Neutrophil (primary cell): ENCODE results near the gene NSMCE1.
"Not testable (repeated sequence)": the region's sequence is repeated elsewhere in the genome, so short reads cannot be mapped to it uniquely, and the experiment has no call there.

Experiments used
- H3K27ac ChIP-seq: fragments of 200-600 bp; sonication (generic); 2 replicates; pipeline ENCODE4 v1.5.1; 2016; ENCODE audit warnings: mild to moderate bottlenecking, moderate library complexity
- H3K27me3 ChIP-seq: fragments of 200-600 bp; sonication (generic); 2 replicates; pipeline ENCODE4 v1.6.0; 2016; ENCODE audit warnings: mild to moderate bottlenecking
- H3K36me3 ChIP-seq: fragments of 200-600 bp; sonication (generic); 2 replicates; pipeline ENCODE4 v1.5.1; 2017
- H3K4me1 ChIP-seq, 2 experiments: fragments of 200-600 bp in 1 of 2; sonication (generic) in 1 of 2; 1 replicate in 1 of 2; 2 replicates in 1 of 2; pipeline versions ENCODE4 v1.5.1 to v1.6.1; 2013 to 2016; ENCODE audit warnings: low read depth in 1 of 2, low read length in 1 of 2, mild to moderate bottlenecking in 1 of 2, moderate library complexity in 1 of 2; ENCODE audit not compliant: control insufficient read depth in 1 of 2, insufficient read depth in 1 of 2
- H3K4me3 ChIP-seq, 2 experiments: fragments of 200-600 bp in 1 of 2; sonication (generic) in 1 of 2; 1 replicate in 1 of 2; 2 replicates in 1 of 2; pipeline ENCODE4 v1.5.1; 2013 to 2016; ENCODE audit warnings: low read depth in 1 of 2, low read length in 1 of 2, mild to moderate bottlenecking in 1 of 2, moderate library complexity in 1 of 2
- H3K9me3 ChIP-seq: fragments of 200-600 bp; sonication (generic); 2 replicates; pipeline ENCODE4 v1.5.1; 2016
- CTCF ChIP-seq: fragments of 200-600 bp; sonication (generic); IDR thresholded peaks from 2 replicates; pipeline ENCODE4 v1.5.1; 2016; ENCODE audit warnings: antibody characterized with exemption

The NSMCE1 gene

GRCh38 chr16:27281243-27281642, 12.7 kb upstream of the NSMCE1 start:
- H3K27ac ChIP-seq = no peak overlapping the region
- H3K36me3 ChIP-seq = no peaks in the 10 kb centered on the region
- no peak for TF ChIP-seq CTCF
- H3K27me3 ChIP-seq = no peaks in the 10 kb centered on the region
- no peak overlapping the region for H3K4me3 ChIP-seq
- H3K9me3 ChIP-seq = no peaks in the 10 kb centered on the region
- peaks cover 18 to 24% of the 10 kb centered on the region in 2 experiments for H3K4me1 ChIP-seq

- peak overlapping the region in 1 of 2 experiments; percentile 1 for H3K4me3 ChIP-seq
- no peaks in the 10 kb centered on the region for H3K27me3 ChIP-seq
- TF ChIP-seq CTCF = no peak
- no peaks in the 10 kb centered on the region for H3K36me3 ChIP-seq
- peaks cover 25 to 28% of the 10 kb centered on the region in 2 experiments for H3K4me1 ChIP-seq
- no peaks in the 10 kb centered on the region for H3K9me3 ChIP-seq
- H3K27ac ChIP-seq = peak overlapping the region; percentile 44
Observed at GRCh38 chr16:27275394-27275793, 6.8 kb upstream of the NSMCE1 start.

- not testable (repeated sequence) for H3K36me3 ChIP-seq, H3K27me3 ChIP-seq, H3K9me3 ChIP-seq, H3K4me3 ChIP-seq, H3K27ac ChIP-seq
- peaks cover 26 to 29% of the 10 kb centered on the region in 2 experiments for H3K4me1 ChIP-seq
Observed at GRCh38 chr16:27274424-27274874, 5.9 kb upstream of the NSMCE1 start.

- no peak overlapping the region for H3K4me3 ChIP-seq
- no peaks in the 10 kb centered on the region for H3K27me3 ChIP-seq
- no peak overlapping the region for H3K27ac ChIP-seq
- no peak for TF ChIP-seq CTCF
- H3K9me3 ChIP-seq = no peaks in the 10 kb centered on the region
- H3K4me1 ChIP-seq = peaks cover 32 to 35% of the 10 kb centered on the region in 2 experiments
- no peaks in the 10 kb centered on the region for H3K36me3 ChIP-seq
Observed at GRCh38 chr16:27273670-27274423, 5.3 kb upstream of the NSMCE1 start.

- no peaks in the 10 kb centered on the region for H3K9me3 ChIP-seq
- peaks cover 35 to 37% of the 10 kb centered on the region in 2 experiments for H3K4me1 ChIP-seq
- TF ChIP-seq CTCF = no peak
- H3K27ac ChIP-seq = no peak overlapping the region
- H3K27me3 ChIP-seq = no peaks in the 10 kb centered on the region
- no peaks in the 10 kb centered on the region for H3K36me3 ChIP-seq
- no peak overlapping the region for H3K4me3 ChIP-seq
Observed at GRCh38 chr16:27273330-27273669, 4.7 kb upstream of the NSMCE1 start.

GRCh38 chr16:27272697-27273096, 4.1 kb upstream of the NSMCE1 start:
- H3K4me3 ChIP-seq, H3K9me3 ChIP-seq, H3K27me3 ChIP-seq, H3K27ac ChIP-seq, H3K36me3 ChIP-seq: not testable (repeated sequence)
- peaks cover 41 to 42% of the 10 kb centered on the region in 2 experiments for H3K4me1 ChIP-seq
